DND-41 (cell line): ENCODE measurements around the gene MAMDC2.

Source experiments
- CTCF ChIP-seq: IDR thresholded peaks from 2 replicates; pipeline ENCODE4 v1.5.1; 2012; ENCODE audit warnings: borderline replicate concordance, low read length, moderate library complexity, mild to moderate bottlenecking; ENCODE audit not compliant: poor library complexity, severe bottlenecking; ENCODE audit errors: extremely low read depth
- EZH2 ChIP-seq: IDR thresholded peaks from 3 replicates; pipeline ENCODE4 v1.6.1; 2012; ENCODE audit warnings: borderline replicate concordance, low read depth, mild to moderate bottlenecking, moderate library complexity, low read length, inconsistent platforms; ENCODE audit not compliant: severe bottlenecking

- TF ChIP-seq CTCF (no peak), EZH2 (no peak)
Observed at GRCh38 chr9:70250221-70250620, 206.6 kb downstream of the MAMDC2 start.
